Activated CD4-positive, alpha-beta memory T cell treated with anti-CD3 and anti-CD28 coated beads, Interleukin-2, amount 10 ng/mL, durations not matched to agents 7 days and 5 days (primary cell): ENCODE data around the gene GRIK4. TPM values are rescaled to one million over a fixed set of nuclear protein-coding genes. Genes with fewer than 3 reads are reported as not detected.
"Not testable (repeated sequence)": the region's sequence is repeated elsewhere in the genome, so short reads cannot be mapped to it uniquely, and the experiment has no call there.

Experiments used
- CTCF ChIA-PET: fragments of 350-600 bp; sonication (Branson Sonifier 250); formaldehyde crosslinking; loops from one replicate; lab custom pipeline; 2021; ENCODE audit warnings: antibody characterized with exemption, inconsistent platforms; lab: Charles Lee
- POLR2A ChIA-PET: fragments of 350-600 bp; sonication (Branson Sonifier 250); formaldehyde crosslinking; loops from one replicate; lab custom pipeline; 2021; ENCODE audit warnings: antibody characterized with exemption; lab: Charles Lee
- DNase-seq: peaks from one replicate; pipeline ENCODE4 v3.0.0-alpha.2; 2020
- H3K27ac Mint-ChIP-seq: one replicate; pipeline ENCODE4 v1.8.0; 2021; ENCODE audit warnings: mild to moderate bottlenecking, mixed read lengths
- H3K27me3 Mint-ChIP-seq: one replicate; pipeline ENCODE4 v1.8.0; 2021; ENCODE audit warnings: mixed read lengths
- H3K36me3 Mint-ChIP-seq: one replicate; pipeline ENCODE4 v1.8.0; 2021; ENCODE audit warnings: low read depth, mixed read lengths
- H3K4me1 Mint-ChIP-seq: one replicate; pipeline ENCODE4 v1.8.0; 2021; ENCODE audit warnings: mixed read lengths
- H3K4me3 Mint-ChIP-seq: one replicate; pipeline ENCODE4 v1.8.0; 2021; ENCODE audit warnings: mild to moderate bottlenecking, mixed read lengths
- H3K9me3 Mint-ChIP-seq: one replicate; pipeline ENCODE4 v1.8.0; 2021; ENCODE audit warnings: mixed read lengths
- total RNA-seq, 2 experiments: library from RNA; stranded (reverse); gene quantifications; one replicate each; pipeline ENCODE4 v1.2.3, GENCODE V29; 2021

Gene GRIK4
- total RNA-seq, 2 experiments from 2014 or later, result not detected

DNA sequence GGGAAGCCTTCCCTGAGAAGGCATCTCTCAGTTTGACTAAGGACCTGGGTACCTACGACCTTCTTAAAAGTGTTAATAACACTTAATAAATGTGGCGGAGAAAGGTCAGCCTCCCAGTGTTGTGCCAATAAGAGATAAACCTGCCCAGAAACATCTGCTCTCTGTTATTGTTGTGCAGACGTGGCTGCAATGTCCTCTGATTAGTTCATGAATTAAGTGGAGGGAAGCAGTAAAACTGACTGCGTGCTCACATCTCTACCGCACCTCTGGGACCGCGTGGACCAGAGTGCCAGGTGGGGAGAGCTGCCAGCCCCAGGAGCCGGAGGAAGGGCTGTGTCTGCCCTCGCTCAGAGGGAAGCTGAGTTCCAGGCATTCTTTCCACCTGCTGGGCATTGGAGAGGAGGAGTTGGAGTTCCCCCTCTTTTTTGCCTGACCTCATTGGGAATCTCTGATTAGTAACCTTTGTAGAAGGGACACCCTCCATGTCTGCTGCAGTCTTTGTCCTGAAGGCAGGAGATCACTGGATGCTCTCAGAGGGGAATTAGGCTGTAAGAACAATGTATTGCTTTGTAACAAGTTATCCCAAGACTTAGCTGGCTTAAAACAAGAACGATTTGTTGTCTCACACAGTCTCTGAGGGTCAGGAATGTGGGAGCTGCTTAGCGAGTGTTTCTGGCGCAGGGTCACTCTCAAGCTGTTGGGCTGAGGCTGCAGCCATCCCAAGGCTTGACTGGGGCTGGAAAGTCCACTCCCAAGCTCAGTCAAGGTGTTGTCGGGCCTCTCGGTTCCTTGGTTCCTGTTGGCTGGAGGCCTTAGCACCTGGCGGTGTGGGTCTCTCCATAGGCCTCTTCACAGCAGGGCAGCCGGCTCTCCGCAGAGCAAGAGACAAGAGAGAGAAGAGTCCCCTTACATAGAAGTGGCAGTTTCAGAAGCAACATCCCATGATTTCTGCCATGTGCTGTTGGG, 264.7 kb downstream of the GRIK4 start:
- ChIA-PET CTCF (no interaction called here), POLR2A (no interaction called here)
- H3K4me3 Mint-ChIP-seq, result no peak overlapping the region
- peaks cover 3% of the 10 kb centered on the region for H3K27me3 Mint-ChIP-seq
- DNase-seq, result no peak
- no peaks in the 10 kb centered on the region for H3K9me3 Mint-ChIP-seq
- no peaks in the 10 kb centered on the region for H3K36me3 Mint-ChIP-seq
- H3K27ac Mint-ChIP-seq, result no peak overlapping the region
- no peaks in the 10 kb centered on the region for H3K4me1 Mint-ChIP-seq

- CTCF ChIA-PET, result no interaction called here
- DNase-seq, result no peak
- no peaks in the 10 kb centered on the region for H3K4me1 Mint-ChIP-seq
These were observed 267.3 kb downstream of the GRIK4 start for GRCh38 chr11:120778685-120779490.

GRCh38 chr11:120780239-120780638, 268.7 kb downstream of the GRIK4 start:
- H3K4me3 Mint-ChIP-seq, result no peak overlapping the region

More at GRCh38 chr11:120778685-120779490, 267.3 kb downstream of the GRIK4 start:
- Mint-ChIP-seq H3K27me3 (peaks cover 6% of the 10 kb centered on the region), H3K4me3 (no peak overlapping the region), H3K36me3 (no peaks in the 10 kb centered on the region), H3K27ac (no peak overlapping the region), H3K9me3 (no peaks in the 10 kb centered on the region)
- POLR2A ChIA-PET, result no interaction called here

GRCh38 chr11:120781486-120782120, 270.1 kb downstream of the GRIK4 start:
- ChIA-PET POLR2A (no interaction called here), CTCF (no interaction called here)
- Mint-ChIP-seq H3K36me3 (no peaks in the 10 kb centered on the region), H3K9me3 (no peaks in the 10 kb centered on the region), H3K27ac (no peak overlapping the region), H3K27me3 (peaks cover 3% of the 10 kb centered on the region), H3K4me3 (no peak overlapping the region), H3K4me1 (no peaks in the 10 kb centered on the region)
- DNase-seq, result no peak

More at GRCh38 chr11:120780239-120780638, 268.7 kb downstream of the GRIK4 start:
- H3K36me3 Mint-ChIP-seq, result no peaks in the 10 kb centered on the region
- no peaks in the 10 kb centered on the region for H3K9me3 Mint-ChIP-seq
- peaks cover 3% of the 10 kb centered on the region for H3K27me3 Mint-ChIP-seq
- H3K27ac Mint-ChIP-seq, result no peak overlapping the region
- no peak for DNase-seq
- ChIA-PET POLR2A (no interaction called here), CTCF (no interaction called here)
- H3K4me1 Mint-ChIP-seq, result no peaks in the 10 kb centered on the region

DNA sequence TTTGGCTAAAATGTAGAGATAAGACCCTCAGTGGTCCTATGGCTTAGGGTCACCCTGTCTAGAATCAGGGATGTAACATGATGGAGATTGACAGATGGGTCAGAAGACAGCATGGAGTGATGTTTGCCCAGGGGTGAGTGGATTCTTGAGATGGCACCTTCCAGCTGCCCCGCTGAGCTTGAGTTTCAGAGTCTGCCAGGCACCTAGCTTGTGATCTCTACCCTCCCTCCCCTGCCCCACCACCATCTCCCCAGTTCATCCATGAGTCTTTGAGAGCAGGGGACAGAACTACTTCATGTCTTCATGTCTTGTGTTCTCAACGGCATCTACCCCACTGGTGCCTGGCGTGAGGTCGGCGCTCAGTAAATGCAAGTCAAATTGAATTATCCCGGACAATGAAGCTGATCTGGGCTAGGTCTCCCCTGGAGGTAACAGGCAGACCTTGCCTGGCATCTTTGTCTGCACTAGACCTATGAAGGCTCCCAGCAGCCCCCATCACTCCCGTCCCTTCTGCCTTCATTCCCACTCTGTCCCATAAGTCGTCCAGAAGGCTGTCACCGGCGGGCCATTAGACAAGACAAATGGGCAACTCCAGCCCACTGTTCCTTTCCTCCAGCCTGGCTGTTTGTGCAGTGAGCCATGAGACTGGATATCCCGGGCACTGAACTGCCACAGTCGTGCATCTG, 273.2 kb downstream of the GRIK4 start:
- DNase-seq, result no peak
- H3K36me3 Mint-ChIP-seq, result no peaks in the 10 kb centered on the region
- peaks cover 3% of the 10 kb centered on the region for H3K27me3 Mint-ChIP-seq
- H3K4me1 Mint-ChIP-seq, result no peaks in the 10 kb centered on the region
- no peak overlapping the region for H3K27ac Mint-ChIP-seq
- H3K9me3 Mint-ChIP-seq, result no peaks in the 10 kb centered on the region
- ChIA-PET CTCF (no interaction called here), POLR2A (no interaction called here)
- no peak overlapping the region for H3K4me3 Mint-ChIP-seq

- H3K36me3 Mint-ChIP-seq, result no peaks in the 10 kb centered on the region
- H3K27me3 Mint-ChIP-seq, result peaks cover 3% of the 10 kb centered on the region
- no peak overlapping the region for H3K4me3 Mint-ChIP-seq
- ChIA-PET CTCF (no interaction called here), POLR2A (no interaction called here)
- H3K27ac Mint-ChIP-seq, result no peak overlapping the region
- no peak for DNase-seq
- no peaks in the 10 kb centered on the region for H3K4me1 Mint-ChIP-seq
- no peaks in the 10 kb centered on the region for H3K9me3 Mint-ChIP-seq
These were observed 274.0 kb downstream of the GRIK4 start for GRCh38 chr11:120785576-120785975.

- ChIA-PET CTCF (no interaction called here), POLR2A (no interaction called here)
- DNase-seq, result no peak
- Mint-ChIP-seq H3K27me3 (peaks cover 3% of the 10 kb centered on the region), H3K27ac (no peak overlapping the region), H3K4me1 (no peaks in the 10 kb centered on the region), H3K4me3 (no peak overlapping the region), H3K9me3 (no peaks in the 10 kb centered on the region), H3K36me3 (no peaks in the 10 kb centered on the region)
These were observed 274.7 kb downstream of the GRIK4 start for GRCh38 chr11:120786206-120786735.

GRCh38 chr11:120787224-120787623, 275.7 kb downstream of the GRIK4 start:
- H3K4me1 Mint-ChIP-seq, CTCF ChIA-PET, H3K4me3 Mint-ChIP-seq, POLR2A ChIA-PET, H3K9me3 Mint-ChIP-seq, H3K36me3 Mint-ChIP-seq, DNase-seq, H3K27me3 Mint-ChIP-seq, H3K27ac Mint-ChIP-seq: not testable (repeated sequence)

- Mint-ChIP-seq H3K9me3 (no peaks in the 10 kb centered on the region), H3K4me3 (no peak overlapping the region), H3K4me1 (no peaks in the 10 kb centered on the region), H3K27ac (no peak overlapping the region), H3K27me3 (no peaks in the 10 kb centered on the region), H3K36me3 (no peaks in the 10 kb centered on the region)
- ChIA-PET CTCF (no interaction called here), POLR2A (no interaction called here)
- DNase-seq, result no peak
These were observed 277.8 kb downstream of the GRIK4 start for GRCh38 chr11:120789391-120789790.

- H3K27ac Mint-ChIP-seq, result no peak overlapping the region
- POLR2A ChIA-PET, result no interaction called here
- no peaks in the 10 kb centered on the region for H3K27me3 Mint-ChIP-seq
- no peak overlapping the region for H3K4me3 Mint-ChIP-seq
- H3K4me1 Mint-ChIP-seq, result no peaks in the 10 kb centered on the region
- CTCF ChIA-PET, result no interaction called here
- DNase-seq, result no peak
- H3K36me3 Mint-ChIP-seq, result no peaks in the 10 kb centered on the region
- no peaks in the 10 kb centered on the region for H3K9me3 Mint-ChIP-seq
These were observed 280.8 kb downstream of the GRIK4 start for GRCh38 chr11:120792306-120792705.

DNA sequence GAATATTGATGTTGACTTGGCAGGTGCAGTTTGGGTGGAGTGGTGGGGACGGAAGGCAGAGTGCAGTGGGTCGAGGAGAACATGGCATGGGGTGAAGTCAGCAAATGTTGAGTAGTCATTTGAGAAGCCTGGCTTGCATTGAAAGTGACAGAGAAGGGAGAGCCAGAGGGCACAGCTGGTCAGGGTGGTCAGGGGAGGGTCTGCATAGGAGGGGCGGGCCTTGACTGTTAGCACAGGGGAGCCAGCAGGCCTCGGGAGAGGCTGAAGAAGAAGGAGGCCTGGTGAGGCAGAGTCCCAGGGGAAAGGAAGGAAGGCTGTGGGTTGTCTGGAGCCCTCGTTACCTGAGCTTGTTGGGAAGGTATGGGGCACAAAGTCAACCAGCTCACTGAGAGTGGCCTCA, 281.6 kb downstream of the GRIK4 start:
- Mint-ChIP-seq H3K4me3 (no peak overlapping the region), H3K4me1 (no peaks in the 10 kb centered on the region), H3K36me3 (no peaks in the 10 kb centered on the region), H3K27me3 (no peaks in the 10 kb centered on the region), H3K9me3 (no peaks in the 10 kb centered on the region), H3K27ac (no peak overlapping the region)
- no peak for DNase-seq
- POLR2A ChIA-PET, result no interaction called here
- CTCF ChIA-PET, result no interaction called here

DNA sequence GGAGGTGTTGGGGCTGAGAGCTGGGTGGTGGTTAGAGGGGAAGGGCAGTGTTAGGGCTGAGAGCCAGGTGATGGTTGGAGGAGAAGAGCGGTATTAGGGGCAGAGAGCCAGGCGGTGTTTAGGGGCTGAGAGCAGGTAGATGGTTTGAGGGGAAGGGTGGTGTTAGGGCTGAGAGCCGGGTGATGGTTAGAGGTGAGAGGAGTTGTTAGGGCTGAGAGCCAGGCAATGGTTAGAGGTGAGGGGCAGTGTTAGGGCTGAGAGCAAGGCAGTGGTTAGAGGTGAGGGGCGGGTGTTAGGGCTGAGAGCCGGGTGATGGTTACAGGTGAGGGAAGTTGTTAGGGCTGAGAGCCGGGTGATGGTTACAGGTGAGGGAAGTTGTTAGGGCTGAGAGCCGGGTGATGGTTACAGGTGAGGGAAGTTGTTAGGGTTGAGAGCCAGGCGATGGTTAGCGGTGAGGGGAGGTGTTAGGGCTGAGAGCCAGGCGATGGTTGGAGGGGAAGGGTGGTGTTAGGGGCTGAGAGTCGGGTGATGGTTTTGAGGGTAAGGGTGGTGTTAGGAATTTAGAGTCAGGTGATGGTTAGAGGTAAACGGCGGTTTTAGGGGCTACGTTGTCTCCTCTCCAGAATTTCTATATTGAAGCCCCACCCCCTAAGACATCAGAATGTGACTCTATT, 282.4 kb downstream of the GRIK4 start:
- H3K27me3 Mint-ChIP-seq, result no peaks in the 10 kb centered on the region
- H3K9me3 Mint-ChIP-seq, result no peaks in the 10 kb centered on the region
- no peaks in the 10 kb centered on the region for H3K36me3 Mint-ChIP-seq
- H3K4me1 Mint-ChIP-seq, result no peaks in the 10 kb centered on the region
- H3K4me3 Mint-ChIP-seq, result no peak overlapping the region
- POLR2A ChIA-PET, result no interaction called here
- CTCF ChIA-PET, result interaction anchor here (0.8 kb wide), 1 partner anchor 9 kb away, joined by 3 read pairs; no protein-coding TSS in a partner anchor
- H3K27ac Mint-ChIP-seq, result no peak overlapping the region
- DNase-seq, result no peak
